H9 (cell line): ENCODE results near the gene ASPN. TPM values are rescaled to one million over a fixed set of nuclear protein-coding genes. Genes with fewer than 3 reads are reported as not detected.

ENCODE experiments used
- DNase-seq: peaks from one replicate; pipeline ENCODE4 v3.0.0-alpha.2; 2017
- H2AFZ ChIP-seq: one replicate; pipeline ENCODE4 v1.6.1; 2013; ENCODE audit warnings: mild to moderate bottlenecking, low read length, control low read depth, moderate library complexity
- H2AK5ac ChIP-seq: 2 replicates; pipeline ENCODE4 v1.6.1; 2013; ENCODE audit warnings: low read length, control low read depth, mixed read lengths; ENCODE audit not compliant: insufficient read length
- H2BK120ac ChIP-seq: one replicate; pipeline ENCODE4 v1.6.1; 2013; ENCODE audit warnings: low read depth, mild to moderate bottlenecking, low read length, control low read depth, inconsistent platforms; ENCODE audit not compliant: poor library complexity, severe bottlenecking
- H2BK12ac ChIP-seq: 2 replicates; pipeline ENCODE4 v1.6.1; 2013; ENCODE audit warnings: low read length, control low read depth, mixed read lengths, low read depth; ENCODE audit not compliant: insufficient read length
- H2BK15ac ChIP-seq: 2 replicates; pipeline ENCODE4 v1.6.1; 2013; ENCODE audit warnings: low read depth, low read length, control low read depth
- H2BK20ac ChIP-seq: one replicate; pipeline ENCODE4 v1.6.1; 2013; ENCODE audit warnings: low read depth, mild to moderate bottlenecking, low read length, control low read depth, inconsistent platforms; ENCODE audit not compliant: poor library complexity, severe bottlenecking
- H2BK5ac ChIP-seq: 2 replicates; pipeline ENCODE4 v1.6.1; 2013; ENCODE audit warnings: low read length, control low read depth, mixed read lengths; ENCODE audit not compliant: insufficient read length
- H3K14ac ChIP-seq: 2 replicates; pipeline ENCODE4 v1.6.1; 2013; ENCODE audit warnings: low read length, control low read depth; ENCODE audit not compliant: insufficient read depth
- H3K18ac ChIP-seq: 2 replicates; pipeline ENCODE4 v1.6.1; 2013; ENCODE audit warnings: low read depth, mild to moderate bottlenecking, mixed read lengths, low read length, control low read depth; ENCODE audit not compliant: insufficient read length
- H3K23ac ChIP-seq: 2 replicates; pipeline ENCODE4 v1.6.1; 2013; ENCODE audit warnings: low read length, control low read depth, mixed read lengths, low read depth; ENCODE audit not compliant: insufficient read length
- H3K23me2 ChIP-seq: 2 replicates; pipeline ENCODE4 v1.6.1; 2013; ENCODE audit warnings: low read depth, mild to moderate bottlenecking, mixed read lengths, low read length, control low read depth; ENCODE audit not compliant: insufficient read length, poor library complexity, severe bottlenecking
- H3K27ac ChIP-seq: 2 replicates; pipeline ENCODE4 v1.5.1; 2013; ENCODE audit warnings: low read length, control low read depth, mixed read lengths, low read depth; ENCODE audit not compliant: insufficient read length
- H3K27me3 ChIP-seq: 2 replicates; pipeline ENCODE4 v1.6.1; 2013; ENCODE audit warnings: low read length, control low read depth, inconsistent platforms; ENCODE audit not compliant: insufficient read depth
- H3K4ac ChIP-seq: 2 replicates; pipeline ENCODE4 v1.6.1; 2013; ENCODE audit warnings: low read depth, mild to moderate bottlenecking, control low read depth, inconsistent platforms, low read length, moderate library complexity
- H3K4me1 ChIP-seq: 2 replicates; pipeline ENCODE4 v1.6.1; 2013; ENCODE audit warnings: low read length, control low read depth, inconsistent platforms; ENCODE audit not compliant: insufficient read depth
- H3K4me2 ChIP-seq: 2 replicates; pipeline ENCODE4 v1.6.1; 2013; ENCODE audit warnings: low read length, control low read depth, mixed read lengths; ENCODE audit not compliant: insufficient read length, insufficient read depth
- H3K56ac ChIP-seq: 2 replicates; pipeline ENCODE4 v1.6.1; 2013; ENCODE audit warnings: low read depth, mild to moderate bottlenecking, mixed read lengths, low read length, control low read depth; ENCODE audit not compliant: insufficient read length
- H3K79me1 ChIP-seq: 2 replicates; pipeline ENCODE4 v1.6.1; 2013; ENCODE audit warnings: low read depth, mild to moderate bottlenecking, moderate library complexity, low read length, control low read depth, inconsistent platforms; ENCODE audit not compliant: insufficient read depth, poor library complexity, severe bottlenecking
- H3K79me2 ChIP-seq: 2 replicates; pipeline ENCODE4 v1.6.1; 2013; ENCODE audit warnings: low read length, control low read depth, inconsistent platforms; ENCODE audit not compliant: insufficient read depth
- H3K9ac ChIP-seq: 2 replicates; pipeline ENCODE4 v1.6.1; 2013; ENCODE audit warnings: low read length, control low read depth, mixed read lengths; ENCODE audit not compliant: insufficient read length; ENCODE audit errors: extremely low read depth
- H3K9me3 ChIP-seq: one replicate; pipeline ENCODE4 v1.6.1; 2013; ENCODE audit warnings: low read depth, low read length, inconsistent platforms; ENCODE audit not compliant: control insufficient read depth
- H3T11ph ChIP-seq: one replicate; pipeline ENCODE4 v1.6.1; 2013; ENCODE audit warnings: mild to moderate bottlenecking, low read length, control low read depth, inconsistent platforms
- H4K20me1 ChIP-seq: one replicate; pipeline ENCODE4 v1.6.1; 2013; ENCODE audit not compliant: control insufficient read depth, insufficient read length, insufficient read depth
- H4K5ac ChIP-seq: 2 replicates; pipeline ENCODE4 v1.6.1; 2013; ENCODE audit warnings: low read depth, mild to moderate bottlenecking, mixed read lengths, low read length, control low read depth; ENCODE audit not compliant: insufficient read length
- H4K8ac ChIP-seq: replicated peaks from 2 replicates; pipeline ENCODE4 v1.6.1; 2013; ENCODE audit warnings: low read length, control low read depth, mixed read lengths, low read depth; ENCODE audit not compliant: insufficient read length
- H4K91ac ChIP-seq: 2 replicates; pipeline ENCODE4 v1.6.1; 2013; ENCODE audit warnings: low read depth, mild to moderate bottlenecking, moderate library complexity, mixed read lengths, low read length, control low read depth; ENCODE audit not compliant: insufficient read length
- H3K27ac Mint-ChIP-seq, 3 experiments: 2 replicates in 2 of 3; 3 replicates in 1 of 3; pipeline ENCODE4 v1.8.0; 2020 to 2021; ENCODE audit warnings: mixed read lengths in 3 of 3, mild to moderate bottlenecking in 1 of 3, moderate library complexity in 1 of 3
- H3K27me3 Mint-ChIP-seq: 2 replicates; pipeline ENCODE4 v1.8.0; 2021; ENCODE audit warnings: low read depth, mild to moderate bottlenecking, moderate library complexity, mixed read lengths
- H3K36me3 Mint-ChIP-seq, 3 experiments: 2 replicates in 2 of 3; 3 replicates in 1 of 3; pipeline ENCODE4 v1.8.0; 2020 to 2021; ENCODE audit warnings: low read depth in 3 of 3, mixed read lengths in 3 of 3; ENCODE audit not compliant: insufficient read depth in 1 of 3
- H3K4me1 Mint-ChIP-seq, 2 experiments: 2 replicates each; pipeline ENCODE4 v1.8.0; 2020; ENCODE audit warnings: mixed read lengths in 2 of 2
- H3K4me3 Mint-ChIP-seq, 2 experiments: 2 replicates in 1 of 2; 3 replicates in 1 of 2; pipeline ENCODE4 v1.8.0; 2020 to 2021; ENCODE audit warnings: mild to moderate bottlenecking in 2 of 2, mixed read lengths in 2 of 2, moderate library complexity in 1 of 2
- H3K9me3 Mint-ChIP-seq, 2 experiments: 2 replicates in 1 of 2; 3 replicates in 1 of 2; pipeline ENCODE4 v1.8.0; 2020; ENCODE audit warnings: mild to moderate bottlenecking in 2 of 2, mixed read lengths in 2 of 2, moderate library complexity in 1 of 2
- CTCF ChIP-seq: fragments of 200-600 bp; sonication (generic); conservative IDR thresholded peaks from 3 replicates; pipeline ENCODE4 v1.8.0; 2021; ENCODE audit warnings: antibody characterized with exemption, mild to moderate bottlenecking
- WGBS: extraction: QIAGEN DNeasy Blood & Tissue Kit; methylation state at CpG from one replicate; pipeline ENCODE4 v1.1.7; 2013; ENCODE audit warnings: missing lambda C conversion rate, low lambda C conversion rate, mixed read lengths; ENCODE audit not compliant: insufficient read length; ENCODE audit errors: extremely low coverage; 5-methylcytosine and 5-hydroxymethylcytosine counted together
- total RNA-seq: library from RNA; stranded (reverse); gene quantifications from 2 replicates; pipeline ENCODE4 v1.2.1, GENCODE V29; 2021

ASPN gene
- total RNA-seq, 1 experiment from 2014 or later = not detected

DNA sequence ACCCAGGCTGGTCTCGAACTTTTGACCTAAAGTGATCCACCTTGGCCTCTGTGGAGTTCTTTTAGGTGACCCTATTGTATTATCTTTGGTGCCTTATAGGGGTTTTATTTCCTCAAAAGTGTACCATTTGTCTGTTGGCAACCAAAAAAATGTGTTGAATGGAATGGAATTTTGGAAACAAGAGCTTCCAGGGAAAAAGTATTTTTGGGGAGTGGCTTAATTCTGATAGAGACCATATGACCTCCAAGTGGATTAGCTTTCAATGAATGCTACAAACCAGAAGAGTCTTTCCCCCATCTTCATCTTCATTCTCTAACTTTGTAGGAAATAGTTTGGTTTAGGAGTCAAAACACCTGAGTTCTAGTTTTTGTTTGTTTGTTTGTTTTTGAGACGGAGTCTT is 74.5 kb downstream of the ASPN start:
- H3K14ac ChIP-seq = no peak overlapping the region
- H3K79me1 ChIP-seq = no peaks in the 10 kb centered on the region
- H3K23me2 ChIP-seq = no peaks in the 10 kb centered on the region
- Mint-ChIP-seq H3K27ac (no peak overlapping the region), H3K27me3 (no peaks in the 10 kb centered on the region), H3K36me3 (no peaks in the 10 kb centered on the region), H3K4me3 (no peak overlapping the region), H3K4me1 (0 out of 4 replicates have a peak, but pooled peaks cover 0 to 3% of the 10 kb centered on the region in 2 experiments), H3K9me3 (no peaks in the 10 kb centered on the region)
- no peak overlapping the region for H3K18ac ChIP-seq
- no peak overlapping the region for H3K27ac ChIP-seq
- no peak for TF ChIP-seq CTCF
- no peaks in the 10 kb centered on the region for H3K4me1 ChIP-seq
- H2BK20ac ChIP-seq = no peak overlapping the region
- WGBS = no CpG with 5 or more reads among the region's 2 CpGs
- no peak for DNase-seq
- no peak overlapping the region for H3K23ac ChIP-seq
- no peak overlapping the region for H3K4ac ChIP-seq
- H3K27me3 ChIP-seq = no peaks in the 10 kb centered on the region
- H3K4me2 ChIP-seq = no peak overlapping the region
- H3T11ph ChIP-seq = no peak overlapping the region
- no peak overlapping the region for H3K9ac ChIP-seq
- no peaks in the 10 kb centered on the region for H3K79me2 ChIP-seq
- no peaks in the 10 kb centered on the region for H4K20me1 ChIP-seq
- H2BK5ac ChIP-seq = no peak overlapping the region
- H3K56ac ChIP-seq = no peak overlapping the region
- no peaks in the 10 kb centered on the region for H3K9me3 ChIP-seq
- H4K8ac ChIP-seq = no peak overlapping the region
- no peak overlapping the region for H2AFZ ChIP-seq
- no peak overlapping the region for H4K91ac ChIP-seq
- no peak overlapping the region for H2AK5ac ChIP-seq
- H2BK120ac ChIP-seq = no peak overlapping the region
- H2BK12ac ChIP-seq = no peak overlapping the region
- H2BK15ac ChIP-seq = no peak overlapping the region
- H4K5ac ChIP-seq = no peak overlapping the region
